Fibroblast of lung (primary cell): ENCODE results near the gene TCFL5. TPM values are rescaled to one million over a fixed set of nuclear protein-coding genes. Genes with fewer than 3 reads are reported as not detected.

Source experiments
- DNase-seq, 2 donors: peaks; one replicate each; pipeline versions ENCODE4 v3.0.0 to v3.0.0-alpha.2; 2010; ENCODE audit warnings: low read depth in 2 of 2
- H2AFZ ChIP-seq: 2 replicates; pipeline ENCODE4 v1.5.1; 2012; ENCODE audit warnings: low read length, control low read depth, inconsistent platforms
- H3K27ac ChIP-seq: 2 replicates; pipeline ENCODE4 v1.5.1; 2011; ENCODE audit warnings: low read length, control low read depth; ENCODE audit not compliant: insufficient read depth
- H3K27me3 ChIP-seq: 2 replicates; pipeline ENCODE4 v1.5.1; 2011; ENCODE audit warnings: mild to moderate bottlenecking, low read length; ENCODE audit not compliant: control insufficient read depth, insufficient read depth
- H3K36me3 ChIP-seq: 2 replicates; pipeline ENCODE4 v1.5.1; 2011; ENCODE audit warnings: low read length; ENCODE audit not compliant: control insufficient read depth, insufficient read depth
- H3K4me1 ChIP-seq: 2 replicates; pipeline ENCODE4 v1.5.1; 2011; ENCODE audit warnings: low read length; ENCODE audit not compliant: control insufficient read depth, insufficient read depth; ENCODE audit errors: extremely low read depth
- H3K4me2 ChIP-seq: 2 replicates; pipeline ENCODE4 v1.5.1; 2011; ENCODE audit warnings: low read length, control low read depth; ENCODE audit not compliant: insufficient read depth; ENCODE audit errors: extremely low read depth
- H3K4me3 ChIP-seq, 4 experiments: fragments of 200-600 bp in 1 of 4; sonication (generic) in 1 of 4; replicated peaks in 1 of 4; 2 replicates each; pipeline ENCODE4 v1.5.1; 2011 to 2016; ENCODE audit warnings: low read length in 4 of 4, low read depth in 3 of 4, mild to moderate bottlenecking in 3 of 4, control low read depth in 2 of 4, inconsistent platforms in 1 of 4, mixed read lengths in 1 of 4; ENCODE audit not compliant: insufficient read depth in 1 of 4; ENCODE audit errors: control extremely low read depth in 1 of 4
- H3K79me2 ChIP-seq: 2 replicates; pipeline ENCODE4 v1.5.1; 2012; ENCODE audit warnings: mild to moderate bottlenecking, low read length, inconsistent platforms; ENCODE audit not compliant: control insufficient read depth, insufficient read depth
- H3K9ac ChIP-seq: 2 replicates; pipeline ENCODE4 v1.5.1; 2011; ENCODE audit warnings: mild to moderate bottlenecking, low read length, control low read depth; ENCODE audit not compliant: insufficient read depth
- H3K9me3 ChIP-seq: 2 replicates; pipeline ENCODE4 v1.5.1; 2012; ENCODE audit warnings: low read depth, low read length; ENCODE audit not compliant: control insufficient read depth, insufficient read depth
- H4K20me1 ChIP-seq: 2 replicates; pipeline ENCODE4 v1.5.1; 2011; ENCODE audit warnings: low read length; ENCODE audit not compliant: control insufficient read depth, insufficient read depth; ENCODE audit errors: extremely low read depth
- EZH2 ChIP-seq: IDR thresholded peaks from 2 replicates; pipeline ENCODE4 v1.5.1; 2012; ENCODE audit warnings: low read length, control low read depth, mild to moderate bottlenecking; ENCODE audit errors: missing control alignments
- polyA plus RNA-seq, 2 donors: library from polyadenylated mRNA; depleted of rRNA in 1 of 2; stranded (reverse) in 1 of 2; unstranded in 1 of 2; fragments of >200 nt; gene quantifications; 2 replicates each; pipeline ENCODE4 v1.2.1, GENCODE V29; 2011 to 2012; ENCODE audit warnings: missing spikeins in 1 of 2
- total RNA-seq: library from RNA; depleted of rRNA; stranded (reverse); fragments of >200 nt; gene quantifications from 2 replicates; pipeline ENCODE4 v1.2.1, GENCODE V29; 2014
- TF ChIP-seq, protein P1 (sequence below), 2 donors: IDR thresholded peaks in 1 of 2; conservative IDR thresholded peaks in 1 of 2; 1 replicate in 1 of 2; 2 replicates in 1 of 2; pipeline ENCODE4 v1.5.1; 2011 to 2012; ENCODE audit warnings: low read length in 2 of 2, control low read depth in 1 of 2, inconsistent platforms in 1 of 2, low read depth in 1 of 2, mild to moderate bottlenecking in 1 of 2

Gene TCFL5
- total and polyA plus RNA-seq, 2 donors (not counting 1 experiment from before 2014, with no cell fraction given) = 9.8 to 13.7 TPM

DNA sequence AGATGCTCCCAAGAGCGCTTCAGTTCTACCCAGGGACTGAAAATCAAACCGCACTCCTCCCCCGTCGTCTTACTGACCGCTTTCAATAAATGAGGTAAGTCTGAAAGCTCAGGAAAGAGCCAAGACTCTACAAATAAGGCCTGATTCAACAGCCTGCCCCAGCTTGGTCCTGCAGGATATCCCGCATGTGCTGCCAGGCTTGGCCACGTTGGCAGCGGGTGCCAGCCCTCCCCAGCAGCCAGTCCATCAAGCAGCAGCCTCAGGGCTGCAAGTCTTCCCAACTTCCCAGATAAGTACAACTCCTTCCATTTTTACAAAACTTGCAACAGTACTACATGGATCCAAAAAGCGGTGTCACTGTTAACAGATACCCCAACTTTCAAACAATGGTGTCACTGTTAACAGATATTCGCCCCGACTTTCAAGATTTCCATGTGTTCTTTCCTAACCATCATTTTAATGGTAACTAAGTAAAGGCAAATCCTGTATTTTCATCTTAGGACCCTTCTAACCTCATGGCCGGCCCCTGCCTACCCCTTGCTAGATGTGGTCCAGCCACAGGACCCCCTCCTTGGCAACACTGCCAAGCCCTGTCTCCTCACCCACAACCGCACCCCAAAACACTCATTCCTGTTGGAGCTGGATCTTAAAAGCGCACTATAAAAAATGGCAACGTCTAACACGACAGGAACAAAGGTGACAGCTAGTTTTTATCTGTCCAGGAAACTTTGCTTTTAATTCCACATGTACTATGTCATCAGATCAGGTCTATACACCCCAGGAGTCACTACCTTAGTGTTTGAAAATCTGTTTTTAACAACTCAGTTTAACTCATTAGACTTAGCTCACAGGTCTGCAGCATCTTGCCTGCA lies 36.7 kb upstream of the TCFL5 start:
- Histone ChIP-seq H3K4me2 (no peak overlapping the region), H3K4me3 (no peak overlapping the region), H3K36me3 (peaks cover 19% of the 10 kb centered on the region), H3K27me3 (no peaks in the 10 kb centered on the region), H3K27ac (no peak overlapping the region), H3K9me3 (no peaks in the 10 kb centered on the region), H2AFZ (no peak overlapping the region), H3K9ac (no peak overlapping the region), H3K79me2 (no peaks in the 10 kb centered on the region), H3K4me1 (peaks cover 10% of the 10 kb centered on the region), H4K20me1 (no peaks in the 10 kb centered on the region)
- no peak for DNase-seq
- no peak for TF ChIP-seq EZH2
- TF ChIP-seq, protein P1, sequence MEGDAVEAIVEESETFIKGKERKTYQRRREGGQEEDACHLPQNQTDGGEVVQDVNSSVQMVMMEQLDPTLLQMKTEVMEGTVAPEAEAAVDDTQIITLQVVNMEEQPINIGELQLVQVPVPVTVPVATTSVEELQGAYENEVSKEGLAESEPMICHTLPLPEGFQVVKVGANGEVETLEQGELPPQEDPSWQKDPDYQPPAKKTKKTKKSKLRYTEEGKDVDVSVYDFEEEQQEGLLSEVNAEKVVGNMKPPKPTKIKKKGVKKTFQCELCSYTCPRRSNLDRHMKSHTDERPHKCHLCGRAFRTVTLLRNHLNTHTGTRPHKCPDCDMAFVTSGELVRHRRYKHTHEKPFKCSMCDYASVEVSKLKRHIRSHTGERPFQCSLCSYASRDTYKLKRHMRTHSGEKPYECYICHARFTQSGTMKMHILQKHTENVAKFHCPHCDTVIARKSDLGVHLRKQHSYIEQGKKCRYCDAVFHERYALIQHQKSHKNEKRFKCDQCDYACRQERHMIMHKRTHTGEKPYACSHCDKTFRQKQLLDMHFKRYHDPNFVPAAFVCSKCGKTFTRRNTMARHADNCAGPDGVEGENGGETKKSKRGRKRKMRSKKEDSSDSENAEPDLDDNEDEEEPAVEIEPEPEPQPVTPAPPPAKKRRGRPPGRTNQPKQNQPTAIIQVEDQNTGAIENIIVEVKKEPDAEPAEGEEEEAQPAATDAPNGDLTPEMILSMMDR (conservative IDR thresholded peaks at IDR 0.05 in 1 of 2, IDR thresholded peaks at IDR 0.05 in 1 of 2; ENCODE audit: low read depth in 1 of 2, low read length in 2 of 2) = no peak

DNA sequence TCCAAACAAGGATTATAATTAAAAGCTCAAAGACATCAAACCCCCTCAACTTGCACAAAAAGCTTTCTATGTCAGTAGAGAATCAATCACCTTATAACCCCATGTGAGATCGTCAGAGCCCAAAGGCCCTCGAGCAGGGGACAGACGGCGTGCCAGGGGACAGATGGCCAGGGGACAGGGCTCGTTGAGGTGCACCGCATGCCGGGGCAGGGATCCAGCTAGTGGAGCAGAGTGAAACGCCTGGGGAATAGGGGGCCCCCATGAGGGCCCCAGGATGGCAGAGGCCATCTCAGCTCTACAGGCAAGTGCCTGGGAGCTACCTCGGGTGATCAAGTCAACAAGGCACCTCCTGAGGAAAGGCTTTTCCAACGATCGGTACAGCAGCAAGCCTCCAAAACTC lies 36.0 kb upstream of the TCFL5 start:
- H3K4me1 ChIP-seq = peaks cover 7% of the 10 kb centered on the region
- DNase-seq = no peak
- H3K9me3 ChIP-seq = no peaks in the 10 kb centered on the region
- H3K4me3 ChIP-seq = no peak overlapping the region
- no peak overlapping the region for H3K4me2 ChIP-seq
- H3K9ac ChIP-seq = no peak overlapping the region
- H3K27ac ChIP-seq = no peak overlapping the region
- H3K36me3 ChIP-seq = peaks cover 18% of the 10 kb centered on the region
- H3K27me3 ChIP-seq = no peaks in the 10 kb centered on the region
- no peak overlapping the region for H2AFZ ChIP-seq
- H3K79me2 ChIP-seq = no peaks in the 10 kb centered on the region
- no peaks in the 10 kb centered on the region for H4K20me1 ChIP-seq
- TF ChIP-seq, protein P1 (conservative IDR thresholded peaks at IDR 0.05 in 1 of 2, IDR thresholded peaks at IDR 0.05 in 1 of 2; ENCODE audit: low read depth in 1 of 2, low read length in 2 of 2) = no peak
- no peak for TF ChIP-seq EZH2

DNA sequence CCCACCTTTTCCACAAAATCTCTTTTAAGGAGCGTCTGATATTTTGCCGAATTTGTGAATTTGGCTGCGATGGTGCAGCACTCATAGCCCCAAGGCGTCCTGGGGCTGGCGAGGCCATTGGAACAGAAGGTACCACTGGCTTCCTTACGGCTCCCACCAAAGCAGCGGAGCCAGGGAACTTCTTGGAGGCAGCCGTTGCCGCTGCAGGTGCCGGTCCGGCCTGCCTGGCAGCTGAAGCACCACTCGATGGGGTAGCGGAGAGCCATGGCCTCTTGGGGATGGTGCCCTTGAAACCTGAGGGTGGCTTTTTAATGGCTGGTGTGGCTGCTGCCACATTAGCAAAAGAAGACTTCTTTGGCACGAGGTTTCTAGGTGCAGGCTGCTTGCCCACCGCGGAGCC lies 34.9 kb upstream of the TCFL5 start:
- Histone ChIP-seq H2AFZ (no peak overlapping the region), H3K9me3 (no peaks in the 10 kb centered on the region), H3K27me3 (no peaks in the 10 kb centered on the region), H3K4me3 (no peak overlapping the region), H4K20me1 (no peaks in the 10 kb centered on the region), H3K27ac (no peak overlapping the region), H3K4me2 (no peak overlapping the region), H3K4me1 (peaks cover 7% of the 10 kb centered on the region), H3K9ac (no peak overlapping the region), H3K79me2 (no peaks in the 10 kb centered on the region), H3K36me3 (peaks cover 18% of the 10 kb centered on the region)
- DNase-seq = no peak
- TF ChIP-seq EZH2 = no peak
- TF ChIP-seq, protein P1 (conservative IDR thresholded peaks at IDR 0.05 in 1 of 2, IDR thresholded peaks at IDR 0.05 in 1 of 2; ENCODE audit: low read depth in 1 of 2, low read length in 2 of 2) = no peak
